Endothelial cell of umbilical vein (primary cell): Measurements from ENCODE around the gene TP53BP1. TPM values are rescaled to one million over a fixed set of nuclear protein-coding genes. Genes with fewer than 3 reads are reported as not detected.

ENCODE experiments used
- BruUV-seq: library from RNA; stranded (reverse); fragments of 400-500 nt; replicated peaks from 2 replicates; lab custom pipeline; 2021; lab: Mats Ljungman, UMichigan
- CTCF ChIA-PET: fragments of 300-600, 350-600 bp; sonication (Branson Sonifier 250); formaldehyde crosslinking; loops from one replicate; lab custom pipeline; 2021; ENCODE audit warnings: antibody characterized with exemption, inconsistent platforms; lab: Charles Lee
- POLR2A ChIA-PET: fragments of 300-600, 350-600 bp; sonication (Branson Sonifier 250); formaldehyde crosslinking; loops from one replicate; lab custom pipeline; 2021; ENCODE audit warnings: antibody characterized with exemption, inconsistent platforms; lab: Charles Lee
- DNase-seq: peaks from one replicate; pipeline ENCODE4 v3.0.0-alpha.2; 2011; ENCODE audit warnings: low read depth, low spot score
- FAIRE-seq: peaks from 2 replicates; lab custom pipeline; 2011; peaks lifted over from hg19 to GRCh38; lab: Jason Lieb, UNC
- H2AFZ ChIP-seq: 2 replicates; pipeline ENCODE4 v1.6.0; 2012; ENCODE audit warnings: low read depth, low read length, control low read depth, inconsistent platforms
- H3K27ac ChIP-seq: 2 replicates; pipeline ENCODE4 v1.5.1; 2011; ENCODE audit warnings: low read depth, mild to moderate bottlenecking, control low read depth, low read length, moderate library complexity; ENCODE audit not compliant: insufficient read depth
- H3K27me3 ChIP-seq, 2 experiments: 2 replicates each; pipeline versions ENCODE4 v1.6.0 to v1.6.1; 2011; ENCODE audit warnings: low read length in 2 of 2, mixed read lengths in 1 of 2; ENCODE audit not compliant: control insufficient read depth in 2 of 2, insufficient read depth in 2 of 2
- H3K36me3 ChIP-seq, 2 experiments: 2 replicates in 1 of 2; 3 replicates in 1 of 2; pipeline ENCODE4 v1.5.1; 2011; ENCODE audit warnings: low read length in 2 of 2, mild to moderate bottlenecking in 1 of 2, moderate library complexity in 1 of 2; ENCODE audit not compliant: control insufficient read depth in 2 of 2, insufficient read depth in 2 of 2; ENCODE audit errors: extremely low read depth in 1 of 2
- H3K4me1 ChIP-seq: 3 replicates; pipeline ENCODE4 v1.5.1; 2011; ENCODE audit warnings: mild to moderate bottlenecking, low read length; ENCODE audit not compliant: control insufficient read depth, insufficient read depth; ENCODE audit errors: extremely low read depth
- H3K4me2 ChIP-seq: 2 replicates; pipeline ENCODE4 v1.6.1; 2011; ENCODE audit warnings: low read length, control low read depth, mixed read lengths; ENCODE audit not compliant: insufficient read depth
- H3K4me3 ChIP-seq, 3 experiments: fragments of 200-600 bp in 1 of 3; sonication (generic), shearing (Covaris generic) in 1 of 3; replicated peaks in 1 of 3; 2 replicates each; pipeline ENCODE4 v1.5.1; 2011 to 2016; ENCODE audit warnings: control low read depth in 3 of 3, low read length in 3 of 3, mild to moderate bottlenecking in 2 of 3, inconsistent platforms in 1 of 3, low read depth in 1 of 3, moderate library complexity in 1 of 3; ENCODE audit not compliant: insufficient read depth in 1 of 3
- H3K79me2 ChIP-seq: 2 replicates; pipeline ENCODE4 v1.6.0; 2012; ENCODE audit warnings: low read length, inconsistent platforms; ENCODE audit not compliant: control insufficient read depth, insufficient read depth
- H3K9ac ChIP-seq: replicated peaks from 2 replicates; pipeline ENCODE3; 2011; ENCODE audit warnings: low read length, control low read depth; ENCODE audit not compliant: insufficient read depth; ENCODE audit errors: extremely low read depth
- H3K9me1 ChIP-seq: replicated peaks from 3 replicates; pipeline ENCODE4 v1.6.0; 2011; ENCODE audit warnings: mild to moderate bottlenecking, low read length; ENCODE audit not compliant: control insufficient read depth, insufficient read depth; ENCODE audit errors: extremely low read depth
- H3K9me3 ChIP-seq: replicated peaks from 2 replicates; pipeline ENCODE4 v1.5.1; 2012; ENCODE audit warnings: low read length, inconsistent platforms; ENCODE audit not compliant: control insufficient read depth, insufficient read depth
- H4K20me1 ChIP-seq: replicated peaks from 2 replicates; pipeline ENCODE3; 2011; ENCODE audit warnings: mild to moderate bottlenecking, low read length; ENCODE audit not compliant: control insufficient read depth, insufficient read depth; ENCODE audit errors: extremely low read depth
- EZH2 ChIP-seq: IDR thresholded peaks from 2 replicates; pipeline ENCODE4 v1.6.1; 2012; ENCODE audit warnings: borderline replicate concordance, low read depth, mild to moderate bottlenecking, moderate library complexity, low read length, inconsistent platforms; ENCODE audit not compliant: severe bottlenecking
- FOS ChIP-seq: IDR thresholded peaks from 2 replicates; pipeline ENCODE4 v1.6.1; 2011; ENCODE audit warnings: mild to moderate bottlenecking, low read length, moderate library complexity, borderline replicate concordance; ENCODE audit not compliant: insufficient read depth
- GATA2 ChIP-seq: IDR thresholded peaks from 2 replicates; pipeline ENCODE4 v1.7.0; 2011; ENCODE audit warnings: low read depth, mild to moderate bottlenecking, moderate library complexity, mixed read lengths, low read length; ENCODE audit not compliant: insufficient read length, insufficient read depth
- JUN ChIP-seq: IDR thresholded peaks from 2 replicates; pipeline ENCODE4 v1.6.1; 2011; ENCODE audit warnings: borderline replicate concordance, low read depth; ENCODE audit not compliant: insufficient read length, insufficient read depth
- MYC ChIP-seq: IDR thresholded peaks from one replicate; pipeline ENCODE4 v1.6.1; 2011; ENCODE audit warnings: mild to moderate bottlenecking, low read depth, low read length
- POLR2A ChIP-seq: IDR thresholded peaks from 2 replicates; pipeline ENCODE4 v1.6.1; 2012; ENCODE audit warnings: low read depth, mild to moderate bottlenecking, control low read depth, low read length
- POLR2AphosphoS5 ChIP-seq: IDR thresholded peaks from 2 replicates; pipeline ENCODE4 v1.6.1; 2012; ENCODE audit warnings: low read depth, mild to moderate bottlenecking, control low read depth, low read length, moderate library complexity; ENCODE audit not compliant: insufficient read depth
- dilution Hi-C: fragments of 300-500 bp; cut with MboI; formaldehyde crosslinking; loops from one replicate; pipeline ENCODE4 v1.15.0; 2019; ENCODE audit warnings: low sequenced_read_pairs; ENCODE audit not compliant: extremely low pct_ligation_motif_present
- intact Hi-C: fragments of 100-400 bp; cut with micrococcal nuclease; formaldehyde crosslinking; loops from one replicate; pipeline ENCODE4 v1.10.0; 2022
- polyA plus RNA-seq, 4 experiments: library from polyadenylated mRNA; depleted of rRNA in 3 of 4; stranded (reverse) in 3 of 4; unstranded in 1 of 4; fragments of >200 nt; gene quantifications; 2 replicates each; pipeline versions ENCODE4 v1.2.1 to v1.2.3, GENCODE V29; 2011 to 2012; ENCODE audit warnings: missing spikeins in 1 of 4
- total RNA-seq: library from RNA; stranded (reverse); gene quantifications from 2 replicates; pipeline ENCODE4 v1.2.3, GENCODE V29; 2021
- TF ChIP-seq, protein P1 (sequence below): IDR thresholded peaks from 2 replicates; pipeline ENCODE4 v1.6.1; 2011; ENCODE audit not compliant: insufficient read depth, insufficient read length
- TF ChIP-seq, protein P2 (sequence below), 2 donors: IDR thresholded peaks; 1 replicate in 1 of 2; 2 replicates in 1 of 2; pipeline ENCODE4 v1.5.1; 2011; ENCODE audit warnings: low read length in 2 of 2, mild to moderate bottlenecking in 2 of 2, moderate library complexity in 2 of 2, control low read depth in 1 of 2, inconsistent platforms in 1 of 2, low read depth in 1 of 2; ENCODE audit not compliant: insufficient read depth in 1 of 2; ENCODE audit errors: extremely low read depth in 1 of 2

TP53BP1 gene
- total and polyA plus RNA-seq, 2 donors (not counting 3 experiments of a cell fraction or from before 2014, with no cell fraction given) = 28.1 to 59.5 TPM

DNA sequence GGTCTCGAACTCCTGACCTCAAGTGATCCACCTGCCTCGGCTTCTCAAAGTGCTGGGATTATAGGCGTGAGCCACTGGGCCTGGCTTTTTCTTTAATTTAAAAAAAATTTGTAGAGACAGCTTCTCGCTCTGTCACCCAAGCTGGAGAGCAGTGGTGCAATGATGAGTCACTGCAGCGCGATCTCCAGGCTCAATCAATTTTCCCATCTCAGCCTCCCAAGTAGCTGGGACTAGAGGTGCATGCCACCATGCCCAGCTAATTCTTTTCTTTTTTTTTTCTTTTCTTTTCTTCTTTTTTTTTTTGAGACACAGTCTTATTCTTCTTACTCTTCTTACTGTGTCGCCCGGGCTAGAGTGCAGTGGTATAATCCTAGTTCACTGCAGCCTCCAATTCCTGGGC lies 102.2 kb downstream of the TP53BP1 start:
- FAIRE-seq (no peak), DNase-seq (no peak)
- no peaks in the 10 kb centered on the region for H3K9me1 ChIP-seq
- H3K27me3 ChIP-seq = no peaks in the 10 kb centered on the region
- intact Hi-C loops = no loop called here
- H3K9ac ChIP-seq = no peak overlapping the region
- no peak overlapping the region for H3K4me3 ChIP-seq
- dilution Hi-C loops = no loop called here
- no peaks in the 10 kb centered on the region for H3K4me1 ChIP-seq
- ChIA-PET POLR2A (no interaction called here), CTCF (interaction anchor here (1.1 to 1.3 kb wide), 4 partner anchors 14 to 25 kb away, joined by 3 to 6 read pairs (median 4); no protein-coding TSS in a partner anchor)
- H3K36me3 ChIP-seq = peaks cover 2 to 3% of the 10 kb centered on the region in 2 experiments
- H3K9me3 ChIP-seq = no peaks in the 10 kb centered on the region
- H3K27ac ChIP-seq = no peak overlapping the region
- no TSS peak for BruUV-seq
- no peaks in the 10 kb centered on the region for H4K20me1 ChIP-seq
- no peak overlapping the region for H3K4me2 ChIP-seq
- no peak overlapping the region for H2AFZ ChIP-seq
- TF ChIP-seq GATA2 (no peak), FOS (no peak), POLR2A (no peak), MYC (no peak), JUN (no peak), POLR2AphosphoS5 (no peak), EZH2 (no peak)
- TF ChIP-seq, protein P1, sequence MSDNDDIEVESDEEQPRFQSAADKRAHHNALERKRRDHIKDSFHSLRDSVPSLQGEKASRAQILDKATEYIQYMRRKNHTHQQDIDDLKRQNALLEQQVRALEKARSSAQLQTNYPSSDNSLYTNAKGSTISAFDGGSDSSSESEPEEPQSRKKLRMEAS = no peak
- TF ChIP-seq, protein P2, sequence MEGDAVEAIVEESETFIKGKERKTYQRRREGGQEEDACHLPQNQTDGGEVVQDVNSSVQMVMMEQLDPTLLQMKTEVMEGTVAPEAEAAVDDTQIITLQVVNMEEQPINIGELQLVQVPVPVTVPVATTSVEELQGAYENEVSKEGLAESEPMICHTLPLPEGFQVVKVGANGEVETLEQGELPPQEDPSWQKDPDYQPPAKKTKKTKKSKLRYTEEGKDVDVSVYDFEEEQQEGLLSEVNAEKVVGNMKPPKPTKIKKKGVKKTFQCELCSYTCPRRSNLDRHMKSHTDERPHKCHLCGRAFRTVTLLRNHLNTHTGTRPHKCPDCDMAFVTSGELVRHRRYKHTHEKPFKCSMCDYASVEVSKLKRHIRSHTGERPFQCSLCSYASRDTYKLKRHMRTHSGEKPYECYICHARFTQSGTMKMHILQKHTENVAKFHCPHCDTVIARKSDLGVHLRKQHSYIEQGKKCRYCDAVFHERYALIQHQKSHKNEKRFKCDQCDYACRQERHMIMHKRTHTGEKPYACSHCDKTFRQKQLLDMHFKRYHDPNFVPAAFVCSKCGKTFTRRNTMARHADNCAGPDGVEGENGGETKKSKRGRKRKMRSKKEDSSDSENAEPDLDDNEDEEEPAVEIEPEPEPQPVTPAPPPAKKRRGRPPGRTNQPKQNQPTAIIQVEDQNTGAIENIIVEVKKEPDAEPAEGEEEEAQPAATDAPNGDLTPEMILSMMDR (IDR thresholded peaks at IDR 0.05; ENCODE audit: extremely low read depth in 1 of 2, insufficient read depth in 1 of 2, low read depth in 1 of 2, low read length in 2 of 2) = no peak
- H3K79me2 ChIP-seq = no peaks in the 10 kb centered on the region
